A549 (cell line): ENCODE results near the gene TNFAIP2.

ENCODE experiments used
- BHLHE40 ChIP-seq: IDR thresholded peaks from 2 replicates; pipeline ENCODE4 v1.6.1; 2012; ENCODE audit warnings: low read depth, low read length, inconsistent platforms
- FOSB ChIP-seq: fragments of 250-450 bp; sonication (Bioruptor Pico); IDR thresholded peaks from 2 replicates; pipeline ENCODE4 v1.5.0; 2020; ENCODE audit warnings: mild to moderate bottlenecking, moderate library complexity
- KDM1A ChIP-seq: fragments of 200-600 bp; sonication (generic); IDR thresholded peaks from 2 replicates; pipeline ENCODE4 v1.6.1; 2016; ENCODE audit warnings: low read depth, mild to moderate bottlenecking
- NR3C1 ChIP-seq: fragments of >200 bp; sonication (Bioruptor Twin); formaldehyde crosslinking; IDR thresholded peaks from 3 replicates; pipeline ENCODE4 v1.6.1; 2017
- POLR2A ChIP-seq: IDR thresholded peaks from 2 replicates; pipeline ENCODE4 v1.6.1; 2012; ENCODE audit warnings: mild to moderate bottlenecking, low read length
- RFX5 ChIP-seq: fragments of 450-650 bp; IDR thresholded peaks from 2 replicates; pipeline ENCODE4 v1.7.1; 2014; ENCODE audit warnings: antibody characterized with exemption, mild to moderate bottlenecking, moderate library complexity
- SMC3 ChIP-seq: fragments of >200 bp; sonication (Bioruptor Twin); formaldehyde crosslinking; IDR thresholded peaks from 3 replicates; pipeline ENCODE4 v1.6.1; 2018; ENCODE audit warnings: inconsistent platforms
- TF ChIP-seq, protein P1 (sequence below): fragments of >200 bp; sonication (Bioruptor Twin); formaldehyde crosslinking; IDR thresholded peaks from 3 replicates; pipeline ENCODE4 v1.5.1; 2016
- TF ChIP-seq, protein P2 (sequence below): fragments of 250-450 bp; sonication (Bioruptor Pico); IDR thresholded peaks from 2 replicates; pipeline ENCODE4 v1.5.0; 2021; ENCODE audit warnings: mild to moderate bottlenecking, moderate library complexity, borderline replicate concordance
- TF ChIP-seq, protein P3 (sequence below): fragments of 150-350 bp; IDR thresholded peaks from 2 replicates; pipeline ENCODE4 v1.6.1; 2014; ENCODE audit warnings: low read depth, mild to moderate bottlenecking, low read length

DNA sequence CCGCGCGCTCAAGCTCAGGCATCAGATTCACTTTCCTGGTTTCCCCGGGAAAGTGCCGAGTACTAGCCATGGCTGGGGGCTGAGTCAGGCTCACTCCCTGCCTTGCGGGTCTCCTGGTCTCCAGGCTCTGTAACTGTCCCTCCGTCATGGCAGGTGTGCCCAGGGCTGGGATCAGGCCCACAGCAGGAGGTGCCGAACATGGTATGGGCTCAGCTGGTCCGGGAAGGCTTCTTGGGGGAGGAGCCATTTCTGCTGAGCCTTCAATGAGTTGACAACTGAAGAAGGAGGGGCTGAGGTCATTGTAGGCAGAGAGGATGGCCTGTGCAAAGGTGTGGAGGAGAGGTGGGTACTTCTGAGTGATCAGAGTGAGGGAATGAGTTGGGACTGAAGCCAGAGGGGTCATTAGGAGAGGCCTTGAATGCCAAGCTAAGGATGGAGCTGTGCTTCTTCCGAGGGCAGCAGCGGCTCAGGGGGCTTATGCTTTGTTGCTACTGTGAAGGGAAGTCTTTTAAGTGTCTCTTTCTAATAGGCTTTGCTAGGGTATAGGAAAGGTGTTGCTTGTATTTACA lies 28.0 kb upstream of the TNFAIP2 start:
- TF ChIP-seq, protein P1, sequence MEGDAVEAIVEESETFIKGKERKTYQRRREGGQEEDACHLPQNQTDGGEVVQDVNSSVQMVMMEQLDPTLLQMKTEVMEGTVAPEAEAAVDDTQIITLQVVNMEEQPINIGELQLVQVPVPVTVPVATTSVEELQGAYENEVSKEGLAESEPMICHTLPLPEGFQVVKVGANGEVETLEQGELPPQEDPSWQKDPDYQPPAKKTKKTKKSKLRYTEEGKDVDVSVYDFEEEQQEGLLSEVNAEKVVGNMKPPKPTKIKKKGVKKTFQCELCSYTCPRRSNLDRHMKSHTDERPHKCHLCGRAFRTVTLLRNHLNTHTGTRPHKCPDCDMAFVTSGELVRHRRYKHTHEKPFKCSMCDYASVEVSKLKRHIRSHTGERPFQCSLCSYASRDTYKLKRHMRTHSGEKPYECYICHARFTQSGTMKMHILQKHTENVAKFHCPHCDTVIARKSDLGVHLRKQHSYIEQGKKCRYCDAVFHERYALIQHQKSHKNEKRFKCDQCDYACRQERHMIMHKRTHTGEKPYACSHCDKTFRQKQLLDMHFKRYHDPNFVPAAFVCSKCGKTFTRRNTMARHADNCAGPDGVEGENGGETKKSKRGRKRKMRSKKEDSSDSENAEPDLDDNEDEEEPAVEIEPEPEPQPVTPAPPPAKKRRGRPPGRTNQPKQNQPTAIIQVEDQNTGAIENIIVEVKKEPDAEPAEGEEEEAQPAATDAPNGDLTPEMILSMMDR = no peak
- TF ChIP-seq RFX5 (no peak), SMC3 (no peak), BHLHE40 (no peak), POLR2A (no peak), FOSB (no peak), KDM1A (no peak), NR3C1 (no peak)
- TF ChIP-seq, protein P2, sequence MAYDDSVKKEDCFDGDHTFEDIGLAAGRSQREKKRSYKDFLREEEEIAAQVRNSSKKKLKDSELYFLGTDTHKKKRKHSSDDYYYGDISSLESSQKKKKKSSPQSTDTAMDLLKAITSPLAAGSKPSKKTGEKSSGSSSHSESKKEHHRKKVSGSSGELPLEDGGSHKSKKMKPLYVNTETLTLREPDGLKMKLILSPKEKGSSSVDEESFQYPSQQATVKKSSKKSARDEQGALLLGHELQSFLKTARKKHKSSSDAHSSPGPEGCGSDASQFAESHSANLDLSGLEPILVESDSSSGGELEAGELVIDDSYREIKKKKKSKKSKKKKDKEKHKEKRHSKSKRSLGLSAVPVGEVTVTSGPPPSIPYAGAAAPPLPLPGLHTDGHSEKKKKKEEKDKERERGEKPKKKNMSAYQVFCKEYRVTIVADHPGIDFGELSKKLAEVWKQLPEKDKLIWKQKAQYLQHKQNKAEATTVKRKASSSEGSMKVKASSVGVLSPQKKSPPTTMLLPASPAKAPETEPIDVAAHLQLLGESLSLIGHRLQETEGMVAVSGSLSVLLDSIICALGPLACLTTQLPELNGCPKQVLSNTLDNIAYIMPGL (CRISPR knock-in tag) = no peak
- TF ChIP-seq, protein P3, sequence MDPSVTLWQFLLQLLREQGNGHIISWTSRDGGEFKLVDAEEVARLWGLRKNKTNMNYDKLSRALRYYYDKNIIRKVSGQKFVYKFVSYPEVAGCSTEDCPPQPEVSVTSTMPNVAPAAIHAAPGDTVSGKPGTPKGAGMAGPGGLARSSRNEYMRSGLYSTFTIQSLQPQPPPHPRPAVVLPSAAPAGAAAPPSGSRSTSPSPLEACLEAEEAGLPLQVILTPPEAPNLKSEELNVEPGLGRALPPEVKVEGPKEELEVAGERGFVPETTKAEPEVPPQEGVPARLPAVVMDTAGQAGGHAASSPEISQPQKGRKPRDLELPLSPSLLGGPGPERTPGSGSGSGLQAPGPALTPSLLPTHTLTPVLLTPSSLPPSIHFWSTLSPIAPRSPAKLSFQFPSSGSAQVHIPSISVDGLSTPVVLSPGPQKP = no peak
